Activated T-helper 2 cell treated with anti-CD3 and anti-CD28 coated beads, Interferon-gamma antibody, Interleukin-2, Interleukin-4, amounts not matched to agents 10 μg/mL and 5 μg/mL and 100 μg/mL, durations not matched to agents 14 hours and 24 hours and 36 hours (primary cell): Measurements from ENCODE around the gene CSF3R. TPM values are rescaled to one million over a fixed set of nuclear protein-coding genes. Genes with fewer than 3 reads are reported as not detected.

Experiments used
- DNase-seq: peaks from one replicate; pipeline ENCODE4 v3.0.0; 2021; ENCODE audit warnings: low spot score
- H3K27ac Mint-ChIP-seq: one replicate; pipeline ENCODE4 v1.8.0; 2021; ENCODE audit warnings: mixed read lengths
- H3K27me3 Mint-ChIP-seq: one replicate; pipeline ENCODE4 v1.8.0; 2021; ENCODE audit warnings: low read depth, mixed read lengths
- H3K36me3 Mint-ChIP-seq: one replicate; pipeline ENCODE4 v1.8.0; 2021; ENCODE audit warnings: low read depth, mixed read lengths
- H3K4me1 Mint-ChIP-seq: one replicate; pipeline ENCODE4 v1.8.0; 2021; ENCODE audit warnings: low read depth, mixed read lengths
- H3K4me3 Mint-ChIP-seq: one replicate; pipeline ENCODE4 v1.8.0; 2021; ENCODE audit warnings: low read depth, mild to moderate bottlenecking, moderate library complexity, mixed read lengths
- H3K9me3 Mint-ChIP-seq: one replicate; pipeline ENCODE4 v1.8.0; 2021; ENCODE audit warnings: mixed read lengths
- intact Hi-C: fragments of 100-400 bp; cut with micrococcal nuclease; formaldehyde crosslinking; loops from one replicate; pipeline ENCODE4 v1.15.1; 2023
- total RNA-seq: library from RNA; stranded (reverse); gene quantifications from 2 replicates; pipeline ENCODE4 v1.2.3, GENCODE V29; 2022

CSF3R gene
- total RNA-seq, 1 donor from 2014 or later: 0.11 TPM

DNA sequence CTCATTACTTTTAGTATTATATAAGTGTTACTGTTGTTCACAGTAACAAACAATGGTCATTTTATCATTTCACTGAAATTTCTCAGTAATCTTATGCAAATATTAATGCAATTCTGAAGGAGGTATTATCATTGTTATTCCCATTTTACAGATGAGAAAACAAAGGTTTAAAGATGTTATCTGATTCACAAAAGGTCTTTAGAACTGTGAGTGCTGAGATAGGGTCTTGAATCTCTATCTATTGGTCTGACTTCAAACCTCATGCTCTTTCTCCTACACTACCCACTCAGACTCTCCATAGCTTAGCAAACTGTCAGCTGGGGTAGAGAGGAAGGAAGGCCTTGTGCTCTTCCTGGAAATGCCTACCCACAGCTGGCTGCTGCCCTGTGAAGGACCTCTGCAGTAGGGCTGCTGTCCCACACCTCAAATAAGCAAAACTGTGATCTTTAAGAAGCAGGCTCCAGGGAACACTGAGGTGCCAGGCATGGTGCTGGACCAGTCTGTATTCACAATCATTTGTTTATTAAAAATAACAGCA is 26.3 kb downstream of the CSF3R start:
- no peak for DNase-seq
- peak overlapping the region; percentile 52 for H3K27ac Mint-ChIP-seq
- peak overlapping the region; percentile 24 for H3K4me3 Mint-ChIP-seq
- peaks cover 68% of the 10 kb centered on the region for H3K36me3 Mint-ChIP-seq
- H3K9me3 Mint-ChIP-seq: no peaks in the 10 kb centered on the region
- H3K4me1 Mint-ChIP-seq: peaks cover 41% of the 10 kb centered on the region
- H3K27me3 Mint-ChIP-seq: no peaks in the 10 kb centered on the region
- intact Hi-C loops: loop anchor here (10.0 kb wide), 1 partner anchor 512 kb away; no protein-coding TSS in a partner anchor

DNA sequence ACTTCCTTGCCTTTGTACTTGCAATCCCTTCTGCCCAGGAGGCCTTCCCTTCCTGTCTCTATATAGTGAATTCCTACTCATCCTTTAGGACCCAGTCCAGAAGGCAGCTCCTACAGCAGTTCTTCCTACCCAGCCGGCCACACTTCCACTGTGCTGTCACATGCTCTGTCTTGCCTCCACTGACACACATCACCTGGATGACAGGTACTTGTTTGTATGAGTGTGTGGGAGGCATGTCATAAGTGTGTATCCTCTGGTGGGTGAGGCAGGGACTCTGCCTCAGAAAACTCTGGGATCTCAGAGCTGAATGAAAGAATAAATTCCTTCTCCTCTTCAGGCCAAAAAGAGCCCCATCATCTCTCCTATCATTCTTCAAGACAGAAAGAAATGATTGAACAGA is 27.3 kb downstream of the CSF3R start:
- Mint-ChIP-seq H3K4me3 (no peak overlapping the region), H3K27me3 (no peaks in the 10 kb centered on the region), H3K36me3 (peaks cover 57% of the 10 kb centered on the region), H3K9me3 (no peaks in the 10 kb centered on the region), H3K4me1 (peaks cover 41% of the 10 kb centered on the region), H3K27ac (peak overlapping the region; percentile 1)
- no peak for DNase-seq
- intact Hi-C loops: loop anchor here (10.0 kb wide), 1 partner anchor 511 kb away; no protein-coding TSS in a partner anchor

DNA sequence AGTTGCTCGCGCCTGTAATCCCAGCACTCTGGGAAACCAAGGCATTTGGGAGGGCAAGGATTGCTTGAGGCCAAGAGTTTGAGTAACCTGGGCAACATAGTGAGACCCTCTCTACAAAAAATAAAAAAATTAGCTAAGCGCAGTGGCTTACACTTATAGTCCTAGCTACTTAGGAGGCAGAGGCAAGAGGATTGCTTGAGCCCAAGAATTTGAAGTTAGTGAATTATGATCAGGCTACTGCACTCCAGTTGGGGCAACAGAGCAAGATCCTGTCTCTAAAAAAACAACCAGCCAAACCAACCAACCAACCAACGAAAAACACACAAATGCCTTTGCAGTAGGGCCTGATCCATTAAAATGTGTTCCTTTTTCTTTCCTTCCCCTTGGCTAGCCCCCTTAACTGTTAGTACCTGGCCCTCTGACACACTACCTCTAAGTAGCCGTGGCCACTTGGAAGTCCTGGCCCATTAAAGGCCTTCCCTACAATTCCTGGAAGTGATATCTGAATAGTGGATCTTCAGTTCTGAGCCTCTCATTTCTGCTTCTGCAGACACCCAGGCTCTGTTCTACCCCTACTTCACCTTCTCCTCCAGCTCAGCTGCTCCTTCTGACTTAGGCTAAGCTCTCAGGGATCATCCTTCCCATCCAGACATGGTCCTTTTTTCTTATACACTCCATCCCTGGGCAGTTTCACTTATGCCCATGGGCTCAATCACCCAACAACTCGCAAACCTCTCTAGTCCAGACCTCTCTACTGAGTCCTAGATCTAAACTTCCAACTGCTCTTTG is 28.9 kb downstream of the CSF3R start:
- Mint-ChIP-seq H3K4me1 (peaks cover 39% of the 10 kb centered on the region), H3K4me3 (no peak overlapping the region), H3K27ac (peak overlapping the region; percentile 36), H3K36me3 (peaks cover 43% of the 10 kb centered on the region), H3K27me3 (no peaks in the 10 kb centered on the region), H3K9me3 (no peaks in the 10 kb centered on the region)
- DNase-seq: no peak
- intact Hi-C loops: loop anchor here (10.0 kb wide), 1 partner anchor 509 kb away; no protein-coding TSS in a partner anchor

DNA sequence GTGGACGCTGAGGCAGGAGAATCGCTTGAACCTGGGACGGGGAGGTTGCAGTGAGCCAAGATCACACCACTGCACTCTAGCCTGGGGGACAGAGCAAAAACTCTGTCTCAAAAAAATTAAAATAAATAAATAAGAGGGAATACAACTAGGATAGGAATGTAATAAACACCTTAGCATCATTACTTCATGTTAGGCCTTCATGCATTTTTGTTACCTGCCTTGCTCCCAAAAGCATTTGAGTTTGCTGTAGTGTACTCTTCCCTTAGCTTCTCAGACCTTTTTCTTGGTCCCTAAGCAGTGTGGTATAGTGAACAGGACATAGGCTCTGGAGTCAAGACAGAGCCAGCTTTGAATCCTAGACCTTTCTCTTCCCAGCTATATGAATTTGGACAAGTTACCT is 29.7 kb downstream of the CSF3R start:
- DNase-seq: no peak
- no peak overlapping the region for H3K27ac Mint-ChIP-seq
- H3K4me1 Mint-ChIP-seq: peaks cover 34% of the 10 kb centered on the region
- no peak overlapping the region for H3K4me3 Mint-ChIP-seq
- H3K27me3 Mint-ChIP-seq: no peaks in the 10 kb centered on the region
- intact Hi-C loops: loop anchor here (10.0 kb wide), 1 partner anchor 508 kb away; no protein-coding TSS in a partner anchor
- H3K9me3 Mint-ChIP-seq: no peaks in the 10 kb centered on the region
- peaks cover 39% of the 10 kb centered on the region for H3K36me3 Mint-ChIP-seq

DNA sequence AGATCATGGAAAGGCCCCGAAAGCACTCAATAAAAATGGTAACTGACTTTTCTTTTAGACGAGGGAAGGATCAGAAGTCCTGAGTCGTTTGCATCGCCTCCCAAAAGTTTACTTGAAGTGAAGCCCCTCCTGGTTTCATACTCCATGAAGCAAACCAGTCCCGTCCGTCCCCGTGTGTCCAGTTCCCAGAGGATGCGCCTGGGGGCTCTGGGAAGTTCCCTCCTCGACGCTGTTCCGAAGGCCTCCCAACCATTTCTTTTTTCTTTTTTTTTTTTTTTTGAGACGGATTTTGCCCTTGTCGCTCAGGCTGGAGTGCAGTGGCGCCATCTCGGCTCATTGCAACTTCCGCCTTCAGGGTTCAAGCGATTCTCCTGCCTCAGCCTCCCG is 31.8 kb downstream of the CSF3R start:
- peak overlapping the region; percentile 74 for H3K27ac Mint-ChIP-seq
- no peak for DNase-seq
- H3K4me1 Mint-ChIP-seq: peaks cover 26% of the 10 kb centered on the region
- H3K4me3 Mint-ChIP-seq: peak overlapping the region; percentile 77
- no peaks in the 10 kb centered on the region for H3K27me3 Mint-ChIP-seq
- intact Hi-C loops: loop anchor here (1.0 to 10.0 kb wide), 2 partner anchors 13 to 506 kb away; partner anchors contain the start of gene MRPS15
- H3K9me3 Mint-ChIP-seq: no peaks in the 10 kb centered on the region
- H3K36me3 Mint-ChIP-seq: peaks cover 23% of the 10 kb centered on the region

DNA sequence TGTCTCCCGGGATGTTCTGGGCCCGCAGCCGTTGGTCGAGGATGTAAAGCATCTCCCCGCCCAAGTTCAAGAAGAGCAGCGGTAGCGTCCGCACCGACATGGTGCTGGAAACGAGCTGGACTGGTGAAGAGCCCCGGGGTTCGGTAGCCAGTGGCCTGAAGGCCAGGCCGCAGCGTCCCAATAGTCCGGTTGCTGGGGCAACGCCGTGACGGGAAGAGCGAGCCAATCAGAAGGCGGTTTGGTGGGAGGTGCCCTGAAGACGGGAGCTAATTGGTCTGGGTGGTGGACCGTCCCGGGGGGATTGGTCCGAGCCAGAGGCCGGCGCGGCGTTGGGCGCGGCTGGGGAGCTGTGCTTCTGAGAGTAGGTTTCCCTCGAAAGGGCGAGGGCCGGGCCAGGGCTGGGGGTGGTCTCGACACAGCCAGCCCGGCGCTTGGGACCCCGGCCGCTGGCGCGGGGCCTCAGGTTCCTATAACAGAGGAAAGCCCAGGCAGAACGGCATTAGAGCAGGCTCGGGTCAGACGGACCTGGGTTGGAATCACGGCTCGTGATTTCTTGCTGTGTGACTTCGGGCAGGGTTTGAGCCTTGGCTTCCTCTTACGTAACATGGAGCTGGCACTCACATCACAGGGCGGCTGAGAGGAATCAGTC is 32.3 kb downstream of the CSF3R start, which contains the start of gene OSCP1:
Gene OSCP1 (minus strand): TSS at position 182 of the 649 bp plus-strand sequence. CDS start 82 bp downstream, at position 100.
- Mint-ChIP-seq H3K4me3 (peak within 1 kb of the TSS; percentile 77), H3K9me3 (no peaks in the 10 kb centered on the region), H3K27me3 (no peaks in the 10 kb centered on the region), H3K4me1 (peaks cover 26% of the 10 kb centered on the region), H3K27ac (peak within 1 kb of the TSS; percentile 74), H3K36me3 (peaks cover 19% of the 10 kb centered on the region)
- intact Hi-C loops: loop anchor here (1.0 to 10.0 kb wide), 2 partner anchors 14 to 506 kb away; partner anchors contain the start of gene MRPS15
- DNase-seq: peak; percentile 85

DNA sequence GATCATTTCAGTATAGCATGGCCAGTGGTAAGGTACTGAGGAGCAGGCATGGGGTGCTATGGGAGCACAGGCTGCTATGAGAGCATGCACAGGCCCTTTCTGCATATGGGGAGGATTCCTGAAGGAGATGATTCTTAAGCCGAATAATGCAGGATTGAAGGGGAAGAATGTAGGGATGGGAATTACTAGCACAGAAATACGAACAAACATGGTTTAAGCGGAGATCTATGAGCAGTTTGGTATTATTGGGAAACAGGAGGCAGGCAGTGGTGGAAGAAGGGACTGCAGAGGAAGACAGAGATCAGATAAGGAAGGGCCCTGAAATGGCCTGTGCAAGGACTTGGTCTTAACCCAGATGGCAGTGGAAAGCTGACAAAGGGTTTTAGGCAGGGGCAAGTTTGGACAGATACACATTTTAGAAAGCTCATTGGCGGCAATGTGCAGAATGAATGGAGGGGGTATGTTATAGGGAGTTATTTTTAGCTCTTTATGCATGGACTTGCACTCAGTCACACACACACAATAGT is 34.1 kb downstream of the CSF3R start:
- Mint-ChIP-seq H3K4me3 (peak overlapping the region; percentile 2), H3K36me3 (peaks cover under 1% of the 10 kb centered on the region)
- intact Hi-C loops: no loop called here

DNA sequence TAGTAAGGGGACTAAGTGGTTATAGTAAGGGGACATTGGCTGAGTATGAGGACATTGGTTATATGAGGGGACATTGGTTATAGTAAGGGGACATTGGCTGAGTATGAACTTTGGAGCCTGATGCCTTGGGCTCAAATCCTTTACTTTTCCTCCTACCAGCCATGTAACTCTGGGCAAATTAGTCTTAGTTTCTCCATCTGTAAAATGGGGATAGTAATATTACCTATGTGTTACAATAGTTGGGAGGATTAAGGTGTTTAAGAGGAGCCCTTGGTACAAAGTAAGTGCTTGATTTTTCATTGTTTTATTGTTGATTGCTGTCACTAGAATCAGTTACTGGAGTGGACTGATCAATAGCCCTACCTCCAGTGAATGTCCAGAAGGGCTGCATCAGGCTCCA is 35.3 kb downstream of the CSF3R start:
- intact Hi-C loops: no loop called here
- H3K9me3 Mint-ChIP-seq: no peaks in the 10 kb centered on the region
- no peaks in the 10 kb centered on the region for H3K36me3 Mint-ChIP-seq

More for the DNA sequence above, 34.1 kb downstream of the CSF3R start:
- Mint-ChIP-seq H3K27ac (no peak overlapping the region), H3K9me3 (no peaks in the 10 kb centered on the region), H3K4me1 (peaks cover 20% of the 10 kb centered on the region), H3K27me3 (peaks cover 6% of the 10 kb centered on the region)
- DNase-seq: no peak

DNA sequence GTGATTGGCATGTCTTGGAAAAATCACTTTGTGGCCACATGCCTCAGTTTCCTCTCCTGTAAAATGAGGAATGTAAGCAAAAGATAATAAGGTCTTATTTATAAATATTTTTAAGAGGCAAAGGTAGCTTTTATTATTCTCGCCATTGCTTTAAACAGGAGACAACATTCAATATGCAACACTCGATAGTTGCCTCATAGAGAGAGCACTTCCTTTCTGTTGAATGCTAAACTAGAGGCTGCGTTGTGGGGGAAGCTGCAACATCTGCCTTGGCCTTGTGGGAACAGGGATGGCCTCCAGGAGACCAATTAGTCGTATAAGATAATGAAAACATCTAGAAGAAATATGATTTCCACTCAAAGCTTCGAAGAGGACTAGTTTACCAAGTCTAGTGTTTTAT is 36.0 kb downstream of the CSF3R start:
- no peak overlapping the region for H3K4me3 Mint-ChIP-seq
- H3K36me3 Mint-ChIP-seq: no peaks in the 10 kb centered on the region
- H3K27ac Mint-ChIP-seq: no peak overlapping the region
- H3K27me3 Mint-ChIP-seq: peaks cover 7% of the 10 kb centered on the region
- intact Hi-C loops: no loop called here
- no peaks in the 10 kb centered on the region for H3K9me3 Mint-ChIP-seq
- peaks cover 19% of the 10 kb centered on the region for H3K4me1 Mint-ChIP-seq
- no peak for DNase-seq

More for the DNA sequence above, 35.3 kb downstream of the CSF3R start:
- Mint-ChIP-seq H3K4me3 (no peak overlapping the region), H3K27ac (no peak overlapping the region), H3K27me3 (peaks cover 7% of the 10 kb centered on the region), H3K4me1 (peaks cover 19% of the 10 kb centered on the region)
- no peak for DNase-seq

DNA sequence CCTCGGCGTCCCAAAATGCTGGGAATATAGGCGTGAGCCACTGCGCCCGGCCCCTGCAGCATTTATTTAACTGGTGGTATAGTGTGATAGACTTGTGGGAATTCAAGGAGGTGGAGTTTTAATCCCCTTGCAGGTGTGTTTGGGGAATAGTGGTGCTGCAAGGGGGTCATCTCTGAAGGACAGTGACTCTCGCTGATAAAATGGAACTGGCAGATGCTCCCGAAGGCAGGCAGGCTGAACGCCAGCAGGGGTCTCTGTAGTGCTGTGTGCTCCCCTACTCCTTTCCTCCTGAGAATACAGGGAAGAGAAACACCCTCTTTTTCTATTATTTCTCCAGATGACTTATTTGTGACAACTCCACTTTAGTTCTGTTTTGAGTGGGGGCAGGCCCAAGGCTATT is 36.4 kb downstream of the CSF3R start:
- H3K27me3 Mint-ChIP-seq: peaks cover 7% of the 10 kb centered on the region
- intact Hi-C loops: no loop called here
- no peak overlapping the region for H3K27ac Mint-ChIP-seq
- peak; percentile 20 for DNase-seq
- no peaks in the 10 kb centered on the region for H3K9me3 Mint-ChIP-seq
- H3K4me1 Mint-ChIP-seq: peaks cover 15% of the 10 kb centered on the region
- H3K36me3 Mint-ChIP-seq: no peaks in the 10 kb centered on the region
- H3K4me3 Mint-ChIP-seq: no peak overlapping the region

DNA sequence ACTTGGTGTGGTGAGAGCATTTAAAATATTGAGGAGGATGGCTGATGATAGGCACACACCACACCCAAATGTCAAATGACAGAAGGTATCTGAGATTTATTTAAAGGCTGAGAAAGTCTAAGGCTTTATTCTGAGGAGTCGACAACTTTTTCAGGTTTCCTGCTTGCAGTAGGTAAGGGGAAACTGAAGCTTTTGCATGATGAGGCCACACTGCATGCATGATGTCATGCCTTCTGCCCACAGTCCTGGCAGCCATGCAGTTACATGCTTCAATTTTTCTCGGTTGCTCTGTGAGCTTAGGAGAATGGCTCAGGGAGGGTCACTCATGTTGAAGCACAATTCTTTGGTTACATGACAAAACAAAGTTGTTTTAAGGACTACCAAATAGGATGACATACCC is 39.4 kb downstream of the CSF3R start:
- Mint-ChIP-seq H3K27me3 (peaks cover 7% of the 10 kb centered on the region), H3K4me3 (no peak overlapping the region), H3K4me1 (peaks cover 11% of the 10 kb centered on the region), H3K27ac (no peak overlapping the region), H3K9me3 (no peaks in the 10 kb centered on the region), H3K36me3 (no peaks in the 10 kb centered on the region)
- intact Hi-C loops: no loop called here
- no peak for DNase-seq

DNA sequence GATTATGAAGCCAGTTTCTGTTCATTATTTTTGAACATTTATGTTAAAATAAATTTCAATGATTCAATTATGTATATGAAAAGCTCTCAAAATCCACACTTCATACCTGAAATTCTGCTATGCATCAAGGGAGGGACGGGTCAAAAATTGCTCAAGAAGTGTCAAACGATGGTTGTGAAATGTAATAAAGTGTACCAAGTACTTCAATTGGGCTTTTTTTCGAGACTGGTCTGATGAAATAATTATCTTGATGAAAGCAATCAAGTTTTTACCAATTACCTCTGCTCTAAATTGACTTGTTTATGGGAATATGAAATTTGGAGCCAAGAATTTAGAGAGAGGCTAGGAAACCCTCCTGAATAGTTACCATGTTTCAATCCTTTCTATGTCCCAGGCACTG is 40.4 kb downstream of the CSF3R start:
- Mint-ChIP-seq H3K4me3 (no peak overlapping the region), H3K4me1 (peaks cover 11% of the 10 kb centered on the region), H3K27me3 (peaks cover 7% of the 10 kb centered on the region), H3K27ac (no peak overlapping the region), H3K9me3 (no peaks in the 10 kb centered on the region), H3K36me3 (no peaks in the 10 kb centered on the region)
- intact Hi-C loops: no loop called here
- DNase-seq: no peak
